Fibroblast of villous mesenchyme (primary cell): Measurements from ENCODE around the gene GNA15. TPM values are rescaled to one million over a fixed set of nuclear protein-coding genes. Genes with fewer than 3 reads are reported as not detected.
"Not testable (repeated sequence)": the region's sequence is repeated elsewhere in the genome, so short reads cannot be mapped to it uniquely, and the experiment has no call there.

Source experiments
- DNase-seq: peaks from one replicate; pipeline ENCODE4 v3.0.0-alpha.2; 2010; ENCODE audit warnings: low read depth
- H3K4me3 ChIP-seq: 2 replicates; pipeline ENCODE4 v1.5.1; 2011; ENCODE audit warnings: low read depth, mild to moderate bottlenecking, low read length
- CTCF ChIP-seq: IDR thresholded peaks from 2 replicates; pipeline ENCODE4 v1.5.1; 2012; ENCODE audit warnings: low read depth, mild to moderate bottlenecking, low read length; ENCODE audit not compliant: insufficient read depth
- total RNA-seq: library from RNA; depleted of rRNA; stranded (reverse); fragments of >200 nt; gene quantifications from 2 replicates; pipeline ENCODE4 v1.2.3, GENCODE V29; 2012

GNA15 gene
- total RNA-seq, 1 donor: under 0.01 TPM

DNA sequence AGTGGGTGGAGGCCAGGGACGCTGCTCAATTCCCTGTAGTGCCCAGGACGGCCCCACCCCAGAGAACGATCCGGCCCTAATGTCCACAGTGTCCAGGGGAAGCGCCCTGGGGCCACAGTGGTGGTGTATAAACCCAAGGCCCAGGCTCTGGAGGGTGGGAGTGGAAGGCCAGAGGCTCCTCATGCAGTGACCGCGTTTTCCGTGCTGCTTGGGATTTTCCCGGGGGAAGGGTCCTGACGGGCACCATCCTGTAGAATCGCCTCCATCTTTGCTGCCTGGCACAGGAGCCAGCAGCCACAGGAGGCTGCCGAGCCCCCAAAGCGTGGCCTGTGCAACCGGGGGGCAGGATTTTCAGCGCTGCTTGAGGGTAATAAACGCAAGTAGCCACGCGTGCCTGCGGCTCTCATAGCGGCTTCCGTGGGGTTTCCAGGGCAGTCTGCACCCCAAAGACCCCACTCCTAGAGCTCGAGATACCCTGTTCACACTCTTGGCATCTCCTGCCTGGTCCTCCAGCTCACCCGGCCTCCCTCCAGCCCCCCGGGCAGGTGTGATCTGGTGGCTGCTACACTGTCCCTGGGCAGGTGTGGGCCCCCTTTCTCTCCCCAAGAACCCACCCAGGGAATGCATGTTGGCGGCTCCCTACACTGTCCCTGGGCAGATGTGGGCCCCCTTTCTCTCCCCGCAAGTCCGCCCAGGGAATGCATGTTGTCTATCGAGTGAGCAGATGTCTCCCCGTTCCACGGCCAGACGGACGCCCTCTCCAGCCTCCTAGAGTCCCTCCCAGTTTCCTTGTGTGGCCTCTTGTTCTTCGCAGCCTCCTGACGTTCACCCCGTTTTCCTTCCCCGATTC lies 52.1 kb downstream of the GNA15 start:
- no peak for DNase-seq
- H3K4me3 ChIP-seq: no peak overlapping the region
- TF ChIP-seq CTCF: no peak

DNA sequence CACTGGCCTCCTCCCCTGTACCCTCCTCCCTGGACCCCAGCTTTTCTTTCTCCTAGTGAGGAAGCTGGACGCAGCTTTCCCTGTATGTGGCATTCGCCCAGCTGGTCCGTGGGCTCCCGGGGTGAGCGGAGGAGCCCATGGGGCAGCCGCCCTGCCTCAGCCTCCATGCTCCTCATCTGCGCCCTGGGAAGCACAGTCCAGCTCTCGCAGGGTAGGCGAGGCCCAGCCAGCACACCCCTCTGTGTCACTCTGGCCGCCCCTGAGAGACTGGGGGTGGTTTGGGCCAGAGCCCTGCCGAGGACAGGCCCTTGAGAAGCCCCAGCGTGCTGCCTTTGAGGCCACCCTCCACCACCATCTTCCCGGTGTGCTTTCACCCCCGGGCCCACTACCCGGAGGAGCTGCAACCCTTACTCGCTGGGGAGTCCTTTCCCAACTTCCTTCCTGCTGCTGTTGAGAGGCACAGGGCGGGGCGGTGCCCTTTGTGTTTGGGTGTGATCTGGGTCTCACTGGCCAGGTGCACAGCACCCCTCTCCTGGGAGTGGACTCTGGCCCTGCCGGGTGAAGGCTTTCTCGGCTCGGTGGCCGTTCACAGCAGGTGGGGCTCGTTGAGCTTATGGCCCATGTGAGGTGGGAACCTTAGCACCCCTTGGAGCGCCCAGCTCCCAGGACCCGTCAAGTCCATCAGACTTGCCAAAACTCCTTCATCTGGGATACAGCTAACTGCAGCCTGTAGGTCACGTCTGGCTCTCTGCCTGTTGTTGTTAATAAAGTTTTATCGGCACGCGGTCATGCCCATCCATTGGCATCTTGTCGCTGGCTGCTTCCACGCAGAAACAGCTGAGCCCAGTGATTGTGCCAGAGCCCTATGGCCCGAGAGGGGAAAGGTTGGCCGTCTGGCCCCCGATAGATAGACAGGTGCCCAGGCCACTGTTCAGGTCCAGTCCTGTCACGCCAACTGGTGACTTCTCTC lies 53.1 kb downstream of the GNA15 start:
- DNase-seq: no peak
- no peak overlapping the region for H3K4me3 ChIP-seq
- TF ChIP-seq CTCF: no peak

DNA sequence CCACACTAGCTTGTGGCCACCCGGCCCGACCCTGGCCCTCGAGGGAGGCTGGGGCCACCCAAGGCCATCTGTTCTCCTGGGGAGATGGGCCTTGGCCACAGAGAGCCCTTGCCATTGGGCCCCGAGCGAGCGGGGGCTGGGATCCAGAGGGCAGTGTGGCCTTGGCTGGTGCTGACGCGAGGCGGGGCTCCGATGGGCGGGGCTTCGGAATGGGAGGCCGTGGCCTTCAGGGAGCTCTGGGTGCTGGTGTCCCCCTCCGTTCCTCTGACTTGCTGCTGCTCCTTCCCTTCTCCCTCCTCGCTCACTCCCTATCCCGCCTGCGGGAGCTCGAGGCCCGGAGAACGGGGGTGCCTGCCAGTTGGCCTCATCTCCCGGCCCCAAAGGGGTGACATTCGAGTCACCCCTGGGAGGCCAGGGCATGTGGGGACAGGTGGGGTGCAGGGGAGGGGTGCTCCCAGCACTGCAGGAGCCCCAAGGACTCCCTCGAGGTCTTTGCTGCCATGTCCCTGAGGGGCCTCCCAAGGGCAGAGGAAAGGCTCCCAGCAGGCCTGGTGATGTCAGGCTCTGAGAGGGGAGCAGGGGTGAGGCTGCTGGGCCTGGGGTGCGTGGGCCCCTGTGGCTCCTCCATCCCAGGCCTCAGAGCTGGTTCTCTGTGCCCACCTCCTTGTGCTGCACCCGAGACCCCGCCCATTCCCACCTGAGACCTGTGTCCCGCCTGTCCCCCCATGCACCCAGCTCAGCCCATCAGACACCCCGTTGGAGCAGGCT lies 54.1 kb downstream of the GNA15 start:
- DNase-seq: no peak
- no peak overlapping the region for H3K4me3 ChIP-seq
- TF ChIP-seq CTCF: no peak

GRCh38 chr19:3190470-3190770 lies 54.6 kb downstream of the GNA15 start:
- no peak for TF ChIP-seq CTCF
- DNase-seq: no peak
- H3K4me3 ChIP-seq: no peak overlapping the region

DNA sequence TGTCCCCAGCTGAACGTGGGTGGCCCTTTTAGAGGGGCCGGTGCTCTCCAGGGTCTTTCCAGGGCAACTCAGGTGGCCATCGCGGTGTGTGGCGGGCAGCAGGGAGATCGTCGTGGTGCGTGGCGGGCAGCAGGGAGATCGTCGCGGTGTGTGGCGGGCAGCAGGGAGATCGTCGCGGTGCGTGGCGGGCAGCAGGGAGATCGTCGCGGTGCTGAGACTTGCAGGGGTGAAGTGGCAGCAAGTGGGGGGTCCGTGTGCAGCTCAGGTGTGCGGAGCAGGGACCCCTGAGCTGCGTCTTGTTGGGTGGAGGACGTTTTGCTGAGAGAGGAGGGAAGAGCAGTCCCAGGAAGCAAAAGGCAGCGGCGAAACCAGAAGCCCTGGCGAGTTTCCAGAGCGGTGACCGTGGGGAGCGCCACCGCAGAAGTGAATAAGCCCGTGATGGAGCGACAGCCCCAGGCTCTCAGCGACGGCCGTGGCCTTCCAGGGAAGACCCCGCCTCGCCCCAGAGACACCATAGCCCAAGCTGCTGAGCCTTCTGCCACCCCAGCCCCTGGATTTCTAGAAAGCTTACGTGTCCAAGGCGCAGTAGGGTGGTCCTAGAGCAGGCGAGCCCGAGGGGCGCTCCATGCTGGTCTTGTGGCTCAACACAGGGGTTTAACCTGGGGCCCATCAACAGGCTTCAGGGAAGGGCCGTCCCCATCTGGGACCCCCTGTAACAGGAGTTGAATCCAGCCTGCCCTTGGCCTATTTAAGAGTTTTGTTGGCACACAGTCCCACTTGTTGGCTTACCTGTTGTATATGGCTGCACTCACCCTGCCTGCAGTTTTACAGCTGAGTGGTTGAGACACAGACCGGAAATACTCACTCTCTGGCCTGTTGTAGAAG lies 55.3 kb downstream of the GNA15 start:
- no peak overlapping the region for H3K4me3 ChIP-seq
- no peak for TF ChIP-seq CTCF
- no peak for DNase-seq

DNA sequence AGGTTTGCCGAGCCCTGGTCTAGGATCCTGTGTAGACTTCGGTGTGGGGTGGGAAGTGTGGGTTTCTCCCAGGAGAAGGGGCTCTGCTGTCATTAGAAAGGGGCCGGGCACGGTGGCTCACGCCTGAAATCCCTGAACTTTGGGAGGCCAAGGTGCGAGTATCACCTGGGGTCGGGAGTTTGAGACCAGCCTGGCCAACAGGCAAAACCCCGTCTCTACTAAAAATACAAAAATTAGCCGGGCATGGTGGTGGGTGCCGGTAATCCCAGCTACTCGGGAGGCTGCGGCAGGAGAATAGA lies 55.9 kb downstream of the GNA15 start:
- DNase-seq, H3K4me3 ChIP-seq: not testable (repeated sequence)
